Measurements from ENCODE around the gene CSAD.
A peak's percentile ranks its signal among the peaks of the same experiment; 100 is the strongest.

The CSAD gene

DNA sequence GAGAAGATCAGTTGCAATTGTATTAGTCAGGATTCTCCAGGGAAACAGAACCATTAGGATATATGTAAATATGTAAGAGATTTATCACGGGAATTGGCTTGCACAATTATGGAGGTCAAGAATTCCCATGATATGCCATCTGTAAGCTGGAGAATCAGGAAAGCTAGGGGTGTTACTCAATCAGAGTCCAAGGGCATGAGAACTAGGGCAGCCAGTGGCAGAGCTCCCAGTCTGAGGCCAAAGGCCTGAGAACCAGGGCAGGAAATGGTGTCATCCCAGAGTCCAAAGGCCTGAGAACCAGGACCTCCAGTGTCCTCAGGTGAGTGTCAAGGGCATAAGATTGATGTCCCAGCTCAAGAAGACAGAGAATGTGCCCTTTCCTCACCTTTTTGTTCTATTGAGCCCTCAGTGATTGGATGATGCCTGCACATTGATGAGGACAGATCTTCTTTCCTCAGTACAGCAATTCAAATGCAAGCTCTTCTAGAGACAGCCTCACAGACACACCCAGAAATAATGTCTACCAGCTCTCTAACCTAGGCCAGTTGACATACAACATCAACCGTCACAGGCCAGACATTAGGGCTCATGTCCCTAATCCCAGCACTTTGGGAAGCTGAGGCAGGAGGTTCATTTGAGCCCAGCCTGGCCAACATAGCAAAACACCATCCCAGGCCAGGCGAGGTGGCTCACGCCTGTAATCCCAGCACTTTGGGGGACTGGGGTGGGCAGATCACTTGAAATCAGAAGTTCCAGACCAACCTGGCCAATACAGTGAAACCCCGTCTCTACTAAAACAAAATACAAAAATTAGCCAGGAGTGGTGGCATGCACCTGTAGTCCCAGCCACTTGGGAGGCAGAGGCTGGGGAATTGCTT, 35.1 kb downstream of the CSAD start:
- H3K27me3 ChIP-seq (ENCODE audit: insufficient read depth, low read length), result no peaks in the 10 kb centered on the region
- H3K27ac ChIP-seq (ENCODE audit: low read depth, low read length), result peak overlapping the region; percentile 63
- no peaks in the 10 kb centered on the region for H3K79me2 ChIP-seq (ENCODE audit: control insufficient read depth, insufficient read depth, low read length, unreplicated experiment)
- H3K4me3 ChIP-seq (ENCODE audit: low read depth, low read length), result no peak overlapping the region
- H2AFZ ChIP-seq (ENCODE audit: low read length, unreplicated experiment), result no peak overlapping the region
- H3K4me1 ChIP-seq (ENCODE audit: control insufficient read depth, insufficient read depth, low read length, unreplicated experiment), result peaks cover 9% of the 10 kb centered on the region
- no peaks in the 10 kb centered on the region for H3K36me3 ChIP-seq (ENCODE audit: insufficient read depth, low read length)

DNA sequence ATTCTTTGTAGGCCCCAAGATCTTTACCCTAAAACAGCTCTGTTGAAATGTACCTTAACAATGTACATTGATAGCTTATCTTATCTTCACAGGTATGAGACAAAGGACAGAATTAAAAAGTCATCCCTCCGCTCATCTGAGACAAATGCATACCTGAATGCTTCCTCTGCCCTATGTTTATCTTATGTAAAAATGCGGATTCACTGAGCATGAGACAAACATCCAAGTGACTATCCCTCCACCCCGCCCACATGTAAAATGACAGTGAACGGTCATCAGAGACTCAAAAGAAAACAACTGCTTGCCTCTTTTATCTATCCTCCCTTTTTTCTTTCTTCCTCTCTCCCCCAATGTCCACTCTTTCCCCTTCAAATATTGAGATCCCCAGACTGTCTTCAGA, 37.4 kb downstream of the CSAD start:
- no peaks in the 10 kb centered on the region for H3K79me2 ChIP-seq (ENCODE audit: control insufficient read depth, insufficient read depth, low read length, unreplicated experiment)
- no peak overlapping the region for H3K27ac ChIP-seq (ENCODE audit: low read depth, low read length)
- H3K27me3 ChIP-seq (ENCODE audit: insufficient read depth, low read length), result no peaks in the 10 kb centered on the region
- H3K36me3 ChIP-seq (ENCODE audit: insufficient read depth, low read length), result no peaks in the 10 kb centered on the region
- no peak overlapping the region for H2AFZ ChIP-seq (ENCODE audit: low read length, unreplicated experiment)
- no peak overlapping the region for H3K4me3 ChIP-seq (ENCODE audit: low read depth, low read length)
- H3K4me1 ChIP-seq (ENCODE audit: control insufficient read depth, insufficient read depth, low read length, unreplicated experiment), result peaks cover 9% of the 10 kb centered on the region

DNA sequence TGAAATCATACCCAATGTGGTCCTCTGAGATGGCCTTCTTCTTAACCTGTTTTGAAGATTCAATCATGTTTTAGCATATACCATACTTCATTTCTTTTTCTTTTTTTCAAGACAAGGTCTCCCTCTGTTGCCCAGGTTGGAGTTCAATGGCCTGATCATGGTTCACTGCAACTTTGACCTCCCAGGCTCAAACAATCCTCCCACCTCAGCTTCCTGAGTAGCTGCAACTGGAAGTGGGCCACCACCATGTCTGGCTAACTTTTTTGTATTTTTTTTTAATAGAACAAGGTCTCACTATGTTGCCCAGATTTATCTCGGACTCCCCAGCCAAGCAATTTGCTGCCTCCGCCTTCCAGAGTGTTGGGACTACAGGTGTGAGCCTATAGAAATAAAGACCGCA, 47.0 kb downstream of the CSAD start:
- H3K27me3 ChIP-seq (ENCODE audit: insufficient read depth, low read length), result no peaks in the 10 kb centered on the region
- H2AFZ ChIP-seq (ENCODE audit: low read length, unreplicated experiment), result no peak overlapping the region
- H3K36me3 ChIP-seq (ENCODE audit: insufficient read depth, low read length), result no peaks in the 10 kb centered on the region
- H3K79me2 ChIP-seq (ENCODE audit: control insufficient read depth, insufficient read depth, low read length, unreplicated experiment), result no peaks in the 10 kb centered on the region
- no peaks in the 10 kb centered on the region for H3K4me1 ChIP-seq (ENCODE audit: control insufficient read depth, insufficient read depth, low read length, unreplicated experiment)
- no peak overlapping the region for H3K4me3 ChIP-seq (ENCODE audit: low read depth, low read length)
- no peak overlapping the region for H3K27ac ChIP-seq (ENCODE audit: low read depth, low read length)

DNA sequence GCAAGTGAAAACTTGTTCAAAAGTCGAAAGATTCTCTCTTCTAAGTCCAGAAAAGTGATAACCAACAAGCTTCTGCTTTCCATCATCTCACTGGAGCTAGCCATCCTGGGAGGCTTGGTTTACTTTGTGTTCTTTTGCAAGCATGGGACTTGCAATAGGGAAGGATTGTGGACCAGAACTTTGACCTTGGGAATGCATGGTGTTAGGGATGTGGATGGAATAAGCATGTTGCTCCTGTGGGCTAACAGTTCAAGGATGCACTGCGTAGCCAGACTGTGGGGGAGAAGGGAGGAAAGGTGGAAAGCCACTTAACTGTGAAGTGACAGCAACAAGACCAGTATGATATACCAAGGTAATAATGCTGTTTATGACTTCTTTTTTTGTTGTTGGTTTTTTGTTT, 48.9 kb downstream of the CSAD start:
- Histone ChIP-seq H2AFZ (ENCODE audit: low read length, unreplicated experiment) (no peak overlapping the region), H3K79me2 (ENCODE audit: control insufficient read depth, insufficient read depth, low read length, unreplicated experiment) (no peaks in the 10 kb centered on the region), H3K4me3 (ENCODE audit: low read depth, low read length) (no peak overlapping the region), H3K27me3 (ENCODE audit: insufficient read depth, low read length) (no peaks in the 10 kb centered on the region), H3K36me3 (ENCODE audit: insufficient read depth, low read length) (no peaks in the 10 kb centered on the region), H3K27ac (ENCODE audit: low read depth, low read length) (no peak overlapping the region), H3K4me1 (ENCODE audit: control insufficient read depth, insufficient read depth, low read length, unreplicated experiment) (no peaks in the 10 kb centered on the region)

DNA sequence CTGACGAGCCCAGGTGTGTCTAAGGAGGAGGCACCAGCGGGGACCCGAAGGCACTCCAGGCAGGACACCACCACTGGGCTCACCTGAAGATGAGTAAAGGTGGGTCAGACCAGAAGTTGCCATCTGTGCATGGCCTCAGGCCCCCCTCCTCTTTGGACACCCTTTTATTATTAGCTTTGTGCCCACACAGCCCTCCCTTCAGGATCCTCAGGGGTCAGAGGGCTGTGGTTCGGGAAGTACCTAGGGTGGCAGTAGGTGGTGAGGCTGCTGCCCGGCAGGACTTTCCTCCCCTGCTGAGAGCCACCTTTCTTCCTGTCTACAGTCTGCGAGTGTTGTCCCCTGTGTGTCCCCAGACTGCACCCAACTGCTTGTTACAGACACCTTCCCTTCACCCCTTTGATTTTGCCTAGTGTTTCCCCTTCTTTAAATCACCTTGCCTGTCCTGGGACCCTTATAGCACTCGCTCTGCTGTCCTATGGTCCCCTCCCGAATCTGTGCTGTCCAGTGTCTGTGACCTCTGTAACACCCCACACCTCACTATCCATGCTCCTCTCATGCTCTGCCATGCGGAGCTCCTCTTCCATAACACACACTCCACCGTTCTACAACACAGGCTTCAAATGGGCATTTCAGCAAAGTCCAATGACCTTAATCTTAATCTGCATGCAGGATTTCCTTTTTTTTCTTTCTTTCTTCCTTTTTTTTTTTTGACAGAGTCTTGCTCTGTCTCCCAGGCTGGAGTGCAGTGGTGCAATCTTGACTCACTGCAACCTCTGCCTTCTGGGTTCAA, 51.8 kb downstream of the CSAD start:
- Histone ChIP-seq H3K4me3 (ENCODE audit: low read depth, low read length) (no peak overlapping the region), H3K36me3 (ENCODE audit: insufficient read depth, low read length) (no peaks in the 10 kb centered on the region), H3K27me3 (ENCODE audit: insufficient read depth, low read length) (no peaks in the 10 kb centered on the region), H3K27ac (ENCODE audit: low read depth, low read length) (no peak overlapping the region), H3K4me1 (ENCODE audit: control insufficient read depth, insufficient read depth, low read length, unreplicated experiment) (no peaks in the 10 kb centered on the region), H3K79me2 (ENCODE audit: control insufficient read depth, insufficient read depth, low read length, unreplicated experiment) (no peaks in the 10 kb centered on the region), H2AFZ (ENCODE audit: low read length, unreplicated experiment) (no peak overlapping the region)

DNA sequence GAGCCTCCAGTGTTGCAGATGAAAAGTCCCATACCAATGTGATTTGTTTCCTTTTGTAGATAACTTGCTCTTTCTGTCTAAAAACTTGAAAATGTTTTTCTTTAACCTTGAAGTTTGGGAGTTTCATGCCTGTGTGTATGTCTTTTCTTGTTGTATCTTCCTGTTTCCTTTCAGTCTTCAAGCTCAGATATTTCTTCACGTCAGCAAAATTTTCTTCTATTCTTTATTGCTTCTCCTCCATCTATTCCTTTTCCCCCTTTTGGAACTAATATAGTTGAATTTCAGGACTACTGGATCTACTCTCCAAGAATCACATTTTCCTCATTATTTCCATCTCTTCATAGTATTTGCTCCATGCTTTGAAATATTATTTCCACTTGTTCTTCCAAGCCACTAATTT, 53.6 kb downstream of the CSAD start:
- Histone ChIP-seq H3K36me3 (ENCODE audit: insufficient read depth, low read length) (no peaks in the 10 kb centered on the region), H3K4me3 (ENCODE audit: low read depth, low read length) (no peak overlapping the region), H3K27ac (ENCODE audit: low read depth, low read length) (no peak overlapping the region), H2AFZ (ENCODE audit: low read length, unreplicated experiment) (no peak overlapping the region), H3K27me3 (ENCODE audit: insufficient read depth, low read length) (no peaks in the 10 kb centered on the region), H3K4me1 (ENCODE audit: control insufficient read depth, insufficient read depth, low read length, unreplicated experiment) (no peaks in the 10 kb centered on the region), H3K79me2 (ENCODE audit: control insufficient read depth, insufficient read depth, low read length, unreplicated experiment) (no peaks in the 10 kb centered on the region)

DNA sequence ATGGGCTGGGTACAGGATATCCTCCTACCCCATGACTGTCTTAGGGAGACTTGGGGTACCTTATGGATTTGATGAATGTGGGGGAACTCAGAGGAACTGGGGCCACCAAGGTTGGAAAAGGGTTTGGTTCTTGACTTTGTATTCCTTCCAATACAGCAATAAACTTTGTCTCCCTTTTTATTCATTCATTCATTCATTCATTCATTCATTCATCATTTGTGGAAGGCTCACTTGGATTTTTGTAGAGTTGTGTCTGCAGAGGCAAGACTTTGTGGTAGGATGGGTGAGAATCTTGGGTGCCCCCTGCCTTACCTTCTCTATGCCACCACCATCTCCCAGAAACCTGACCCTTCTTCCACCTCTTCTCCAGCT, 56.4 kb downstream of the CSAD start:
- Histone ChIP-seq H3K36me3 (ENCODE audit: insufficient read depth, low read length) (no peaks in the 10 kb centered on the region), H3K27me3 (ENCODE audit: insufficient read depth, low read length) (no peaks in the 10 kb centered on the region), H3K4me3 (ENCODE audit: low read depth, low read length) (no peak overlapping the region), H3K27ac (ENCODE audit: low read depth, low read length) (no peak overlapping the region), H2AFZ (ENCODE audit: low read length, unreplicated experiment) (no peak overlapping the region), H3K79me2 (ENCODE audit: control insufficient read depth, insufficient read depth, low read length, unreplicated experiment) (no peaks in the 10 kb centered on the region), H3K4me1 (ENCODE audit: control insufficient read depth, insufficient read depth, low read length, unreplicated experiment) (no peaks in the 10 kb centered on the region)

DNA sequence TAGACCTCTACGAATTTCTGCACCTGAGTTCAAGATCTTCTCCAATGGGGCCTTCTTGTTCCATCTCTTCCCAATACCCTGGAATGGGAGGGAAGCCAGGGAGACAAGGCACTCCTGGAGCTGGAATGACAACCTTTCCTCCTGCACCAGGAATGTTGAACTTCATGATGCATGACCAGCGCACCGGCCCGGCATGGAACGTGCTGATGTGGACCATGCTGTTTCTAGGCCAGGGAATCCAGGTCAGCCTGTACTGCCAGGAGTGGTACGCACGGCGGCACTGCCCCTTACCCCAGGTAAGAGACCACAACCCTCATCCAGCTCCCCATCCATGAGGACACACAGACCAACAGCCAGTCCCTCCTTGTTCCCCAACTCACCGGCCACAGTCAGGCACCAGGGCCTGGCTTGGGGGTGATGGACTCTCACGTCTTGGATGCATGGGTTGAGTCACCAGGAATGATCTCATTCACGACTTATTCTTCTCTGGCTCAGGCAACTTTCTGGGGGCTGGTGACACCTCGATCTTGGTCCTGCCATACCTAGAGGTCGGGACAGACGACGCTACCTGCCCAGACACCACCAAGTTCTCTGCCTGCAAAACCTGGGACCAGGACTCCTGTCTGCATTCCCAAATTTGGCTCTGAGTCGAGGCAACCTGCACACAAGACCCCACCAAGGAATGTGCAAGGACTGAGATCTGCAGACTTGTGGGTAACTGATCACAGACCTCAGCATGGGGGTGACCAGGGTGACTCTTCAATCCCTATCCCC, 57.0 kb downstream of the CSAD start:
- no peak overlapping the region for H3K27ac ChIP-seq (ENCODE audit: low read depth, low read length)
- no peak overlapping the region for H3K4me3 ChIP-seq (ENCODE audit: low read depth, low read length)
- H3K27me3 ChIP-seq (ENCODE audit: insufficient read depth, low read length), result no peaks in the 10 kb centered on the region
- no peaks in the 10 kb centered on the region for H3K79me2 ChIP-seq (ENCODE audit: control insufficient read depth, insufficient read depth, low read length, unreplicated experiment)
- no peaks in the 10 kb centered on the region for H3K4me1 ChIP-seq (ENCODE audit: control insufficient read depth, insufficient read depth, low read length, unreplicated experiment)
- H2AFZ ChIP-seq (ENCODE audit: low read length, unreplicated experiment), result no peak overlapping the region
- no peaks in the 10 kb centered on the region for H3K36me3 ChIP-seq (ENCODE audit: insufficient read depth, low read length)

DNA sequence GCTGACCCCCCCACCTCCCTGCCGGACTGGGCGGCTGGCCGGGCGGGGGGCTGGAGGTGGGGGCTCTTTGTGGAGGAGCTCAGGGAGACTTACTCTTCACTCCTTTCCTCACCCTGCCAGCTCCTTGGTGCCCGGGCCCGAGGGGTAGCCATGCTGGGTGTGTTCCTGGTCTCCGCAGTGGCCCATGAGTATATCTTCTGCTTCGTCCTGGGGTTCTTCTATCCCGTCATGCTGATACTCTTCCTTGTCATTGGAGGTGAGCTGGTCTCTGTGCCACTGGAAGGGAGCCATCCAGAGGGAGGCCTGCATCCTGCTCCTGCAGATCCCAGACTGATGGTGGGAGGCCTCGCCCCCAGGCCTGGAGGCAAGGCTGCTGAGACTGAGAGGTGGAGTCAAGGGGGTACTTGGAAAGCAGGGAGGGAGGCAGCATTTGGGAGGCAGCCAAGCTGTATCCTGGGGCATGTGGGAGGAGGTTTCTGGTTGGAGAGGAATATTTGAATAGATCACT, 57.7 kb downstream of the CSAD start:
- no peak overlapping the region for H3K27ac ChIP-seq (ENCODE audit: low read depth, low read length)
- no peaks in the 10 kb centered on the region for H3K27me3 ChIP-seq (ENCODE audit: insufficient read depth, low read length)
- H3K4me1 ChIP-seq (ENCODE audit: control insufficient read depth, insufficient read depth, low read length, unreplicated experiment), result no peaks in the 10 kb centered on the region
- H2AFZ ChIP-seq (ENCODE audit: low read length, unreplicated experiment), result no peak overlapping the region
- H3K4me3 ChIP-seq (ENCODE audit: low read depth, low read length), result no peak overlapping the region
- no peaks in the 10 kb centered on the region for H3K79me2 ChIP-seq (ENCODE audit: control insufficient read depth, insufficient read depth, low read length, unreplicated experiment)
- H3K36me3 ChIP-seq (ENCODE audit: insufficient read depth, low read length), result no peaks in the 10 kb centered on the region

DNA sequence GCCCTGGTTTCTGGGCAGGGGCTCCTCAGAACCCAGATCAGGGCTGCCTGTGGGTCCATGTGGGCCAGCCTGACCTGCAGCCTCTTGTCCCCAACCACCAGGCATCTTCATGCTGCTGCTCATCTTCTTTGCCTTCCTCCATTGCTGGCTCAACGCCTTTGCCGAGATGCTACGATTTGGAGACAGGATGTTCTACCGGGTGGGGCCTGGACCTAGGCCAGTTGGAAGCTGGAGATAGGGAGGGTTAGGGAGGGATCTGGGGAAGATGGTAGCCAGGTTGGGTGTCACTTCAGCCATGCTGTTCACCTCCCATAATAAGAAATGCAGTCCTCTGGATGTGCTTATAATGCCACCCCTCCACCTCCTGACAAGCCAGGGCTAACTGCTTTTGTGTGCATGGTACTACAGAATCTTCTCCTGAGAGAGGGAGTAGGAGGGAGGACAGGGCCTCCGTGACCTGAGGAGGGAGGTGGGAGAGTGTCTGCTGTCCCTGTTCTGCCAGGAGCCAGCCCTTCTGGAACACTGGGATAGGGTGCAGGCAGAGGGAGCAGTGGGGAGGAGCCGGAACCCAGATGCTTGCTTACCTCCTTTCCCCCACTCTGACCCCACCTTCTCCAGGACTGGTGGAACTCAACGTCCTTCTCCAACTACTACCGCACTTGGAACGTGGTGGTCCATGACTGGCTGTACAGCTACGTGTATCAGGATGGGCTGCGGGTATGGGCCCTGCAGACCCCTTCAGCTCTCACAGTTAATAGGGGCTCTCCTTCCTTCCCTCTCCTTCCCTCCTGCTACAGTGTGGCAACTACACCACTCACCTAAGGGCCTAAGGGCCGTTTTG, 59.8 kb downstream of the CSAD start:
- Histone ChIP-seq H3K27me3 (ENCODE audit: insufficient read depth, low read length) (no peaks in the 10 kb centered on the region), H3K27ac (ENCODE audit: low read depth, low read length) (no peak overlapping the region), H3K4me1 (ENCODE audit: control insufficient read depth, insufficient read depth, low read length, unreplicated experiment) (no peaks in the 10 kb centered on the region), H2AFZ (ENCODE audit: low read length, unreplicated experiment) (no peak overlapping the region), H3K36me3 (ENCODE audit: insufficient read depth, low read length) (no peaks in the 10 kb centered on the region), H3K4me3 (ENCODE audit: low read depth, low read length) (no peak overlapping the region), H3K79me2 (ENCODE audit: control insufficient read depth, insufficient read depth, low read length, unreplicated experiment) (no peaks in the 10 kb centered on the region)

All from ACC112 (cell line).